ENCODE data around the gene NBEAL1.
"Not testable (repeated sequence)": the region's sequence is repeated elsewhere in the genome, so short reads cannot be mapped to it uniquely, and the experiment has no call there.

NBEAL1 gene

GRCh38 chr2:203022751-203023150 is 8.1 kb downstream of the NBEAL1 start:
- TF ChIP-seq ZNF274 (IDR thresholded peaks at IDR 0.05; ENCODE audit: low read depth, low read length): no peak
- H3K4me3 ChIP-seq (ENCODE audit: low read length): no peak overlapping the region

- no peak overlapping the region for H3K4me3 ChIP-seq (ENCODE audit: low read length)
- TF ChIP-seq ZNF274 (IDR thresholded peaks at IDR 0.05; ENCODE audit: low read depth, low read length): no peak
Observed at GRCh38 chr2:203025592-203025991, 10.9 kb downstream of the NBEAL1 start.

- no peak for TF ChIP-seq ZNF274 (IDR thresholded peaks at IDR 0.05; ENCODE audit: low read depth, low read length)
- no peak overlapping the region for H3K4me3 ChIP-seq (ENCODE audit: low read length)
Observed at GRCh38 chr2:203030545-203030944, 15.9 kb downstream of the NBEAL1 start.

- no peak for TF ChIP-seq ZNF274 (IDR thresholded peaks at IDR 0.05; ENCODE audit: low read depth, low read length)
- H3K4me3 ChIP-seq (ENCODE audit: low read length): no peak overlapping the region
Observed at GRCh38 chr2:203030991-203031390, 16.3 kb downstream of the NBEAL1 start.

- H3K4me3 ChIP-seq (ENCODE audit: low read length): no peak overlapping the region
- TF ChIP-seq ZNF274 (IDR thresholded peaks at IDR 0.05; ENCODE audit: low read depth, low read length): no peak
Observed at GRCh38 chr2:203033395-203033794, 18.7 kb downstream of the NBEAL1 start.

- no peak overlapping the region for H3K4me3 ChIP-seq (ENCODE audit: low read length)
- TF ChIP-seq ZNF274 (IDR thresholded peaks at IDR 0.05; ENCODE audit: low read depth, low read length): no peak
Observed at GRCh38 chr2:203035879-203036470, 21.3 kb downstream of the NBEAL1 start.

GRCh38 chr2:203037026-203037425 is 22.4 kb downstream of the NBEAL1 start:
- no peak for TF ChIP-seq ZNF274 (IDR thresholded peaks at IDR 0.05; ENCODE audit: low read depth, low read length)
- H3K4me3 ChIP-seq (ENCODE audit: low read length): no peak overlapping the region

GRCh38 chr2:203038586-203038985 is 23.9 kb downstream of the NBEAL1 start:
- no peak overlapping the region for H3K4me3 ChIP-seq (ENCODE audit: low read length)
- no peak for TF ChIP-seq ZNF274 (IDR thresholded peaks at IDR 0.05; ENCODE audit: low read depth, low read length)

GRCh38 chr2:203039211-203039610 is 24.5 kb downstream of the NBEAL1 start:
- not testable (repeated sequence) for H3K4me3 ChIP-seq (ENCODE audit: low read length)

- TF ChIP-seq ZNF274 (IDR thresholded peaks at IDR 0.05; ENCODE audit: low read depth, low read length): no peak
- H3K4me3 ChIP-seq (ENCODE audit: low read length): no peak overlapping the region
Observed at GRCh38 chr2:203040966-203041521, 26.4 kb downstream of the NBEAL1 start.

GRCh38 chr2:203042178-203042577 is 27.5 kb downstream of the NBEAL1 start:
- TF ChIP-seq ZNF274 (IDR thresholded peaks at IDR 0.05; ENCODE audit: low read depth, low read length): no peak
- no peak overlapping the region for H3K4me3 ChIP-seq (ENCODE audit: low read length)

GRCh38 chr2:203043226-203043625 is 28.6 kb downstream of the NBEAL1 start:
- no peak overlapping the region for H3K4me3 ChIP-seq (ENCODE audit: low read length)
- no peak for TF ChIP-seq ZNF274 (IDR thresholded peaks at IDR 0.05; ENCODE audit: low read depth, low read length)

- H3K4me3 ChIP-seq (ENCODE audit: low read length): no peak overlapping the region
- no peak for TF ChIP-seq ZNF274 (IDR thresholded peaks at IDR 0.05; ENCODE audit: low read depth, low read length)
Observed at GRCh38 chr2:203045867-203046266, 31.2 kb downstream of the NBEAL1 start.

- no peak overlapping the region for H3K4me3 ChIP-seq (ENCODE audit: low read length)
- TF ChIP-seq ZNF274 (IDR thresholded peaks at IDR 0.05; ENCODE audit: low read depth, low read length): no peak
Observed at GRCh38 chr2:203052539-203052938, 37.9 kb downstream of the NBEAL1 start.

- H3K4me3 ChIP-seq (ENCODE audit: low read length): no peak overlapping the region
- no peak for TF ChIP-seq ZNF274 (IDR thresholded peaks at IDR 0.05; ENCODE audit: low read depth, low read length)
Observed at GRCh38 chr2:203059567-203060240, 45.0 kb downstream of the NBEAL1 start.

Data from GM08714 (cell line).